ENCODE data around the gene NDST3.

DNA sequence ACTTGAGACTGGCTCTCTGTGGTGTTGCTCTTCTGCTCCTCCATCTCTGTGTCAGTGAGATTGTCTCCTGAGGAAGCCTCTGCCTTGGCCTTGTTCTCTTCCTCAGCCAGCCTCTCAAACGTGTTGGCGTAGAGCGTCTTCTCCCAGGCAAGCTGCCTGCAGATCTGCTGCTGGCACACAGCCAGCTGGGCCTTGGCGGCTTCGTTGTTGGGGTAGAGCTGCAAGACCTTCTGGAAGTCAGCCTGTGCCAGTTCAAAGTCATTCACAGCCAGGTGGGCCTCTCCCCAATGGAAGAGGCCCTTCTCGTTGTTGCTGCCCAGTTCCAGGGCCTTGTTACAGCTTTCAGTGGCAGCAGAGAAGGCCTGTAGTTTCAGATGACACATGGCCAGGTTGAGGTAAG, 159.1 kb downstream of the NDST3 start:
- TF ChIP-seq, protein P1, sequence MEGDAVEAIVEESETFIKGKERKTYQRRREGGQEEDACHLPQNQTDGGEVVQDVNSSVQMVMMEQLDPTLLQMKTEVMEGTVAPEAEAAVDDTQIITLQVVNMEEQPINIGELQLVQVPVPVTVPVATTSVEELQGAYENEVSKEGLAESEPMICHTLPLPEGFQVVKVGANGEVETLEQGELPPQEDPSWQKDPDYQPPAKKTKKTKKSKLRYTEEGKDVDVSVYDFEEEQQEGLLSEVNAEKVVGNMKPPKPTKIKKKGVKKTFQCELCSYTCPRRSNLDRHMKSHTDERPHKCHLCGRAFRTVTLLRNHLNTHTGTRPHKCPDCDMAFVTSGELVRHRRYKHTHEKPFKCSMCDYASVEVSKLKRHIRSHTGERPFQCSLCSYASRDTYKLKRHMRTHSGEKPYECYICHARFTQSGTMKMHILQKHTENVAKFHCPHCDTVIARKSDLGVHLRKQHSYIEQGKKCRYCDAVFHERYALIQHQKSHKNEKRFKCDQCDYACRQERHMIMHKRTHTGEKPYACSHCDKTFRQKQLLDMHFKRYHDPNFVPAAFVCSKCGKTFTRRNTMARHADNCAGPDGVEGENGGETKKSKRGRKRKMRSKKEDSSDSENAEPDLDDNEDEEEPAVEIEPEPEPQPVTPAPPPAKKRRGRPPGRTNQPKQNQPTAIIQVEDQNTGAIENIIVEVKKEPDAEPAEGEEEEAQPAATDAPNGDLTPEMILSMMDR (IDR thresholded peaks at IDR 0.05) = no peak
- no peak for TF ChIP-seq POLR2A (IDR thresholded peaks at IDR 0.05)
- TF ChIP-seq POLR2AphosphoS5 (IDR thresholded peaks at IDR 0.05) = no peak

Data from breast epithelium (tissue), 3 donors.